B cell (primary cell): ENCODE data around the gene OLFM3. TPM values are rescaled to one million over a fixed set of nuclear protein-coding genes. Genes with fewer than 3 reads are reported as not detected.

Experiments
- ATAC-seq: fragments of 200-7000 bp; cut with Tn5 transposase; one replicate; pipeline ENCODE4 v1.10.0; 2021; ENCODE audit warnings: low read depth, mild to moderate bottlenecking, moderate number of reproducible peaks, moderate library complexity
- CTCF ChIA-PET: fragments of 350-600 bp; sonication (Branson Sonifier 250); formaldehyde crosslinking; loops from one replicate; lab custom pipeline; 2021; ENCODE audit warnings: antibody characterized with exemption, inconsistent platforms; lab: Charles Lee
- POLR2A ChIA-PET: fragments of 350-600 bp; sonication (Branson Sonifier 250); formaldehyde crosslinking; loops from one replicate; lab custom pipeline; 2021; ENCODE audit warnings: antibody characterized with exemption; lab: Charles Lee
- DNase-seq: peaks from one replicate; pipeline ENCODE4 v3.0.0; 2013
- H2AFZ ChIP-seq: 2 replicates; pipeline ENCODE4 v1.6.1; 2012; ENCODE audit warnings: mild to moderate bottlenecking, low read depth, low read length; ENCODE audit not compliant: insufficient read depth, poor library complexity, severe bottlenecking
- H3K27ac ChIP-seq, 2 donors: 1 replicate in 1 of 2; 2 replicates in 1 of 2; pipeline ENCODE4 v1.5.1; 2012 to 2013; ENCODE audit warnings: low read length in 2 of 2, mild to moderate bottlenecking in 2 of 2, moderate library complexity in 1 of 2
- H3K27me3 ChIP-seq, 4 experiments: fragments of 200-600 bp in 1 of 4; sonication (generic) in 1 of 4; replicated peaks in 1 of 4; 1 replicate in 2 of 4; 2 replicates in 2 of 4; pipeline versions ENCODE4 v1.6.1 to v1.7.0; 2013 to 2016; ENCODE audit warnings: low read length in 3 of 4, mild to moderate bottlenecking in 2 of 4, mixed read lengths in 1 of 4, moderate library complexity in 1 of 4; ENCODE audit not compliant: insufficient read depth in 4 of 4, control insufficient read depth in 3 of 4; ENCODE audit errors: control extremely low read depth in 1 of 4
- H3K36me3 ChIP-seq, 2 experiments: replicated peaks in 1 of 2; 1 replicate in 1 of 2; 2 replicates in 1 of 2; pipeline versions ENCODE4 v1.6.1 to v1.7.1; 2013; ENCODE audit warnings: low read length in 1 of 2; ENCODE audit not compliant: insufficient read depth in 2 of 2, control insufficient read depth in 1 of 2; ENCODE audit errors: control extremely low read depth in 1 of 2, extremely low read depth in 1 of 2
- H3K4me1 ChIP-seq, 2 donors: fragments of 200-600 bp in 1 of 2; sonication (generic) in 1 of 2; 1 replicate in 1 of 2; 2 replicates in 1 of 2; pipeline versions ENCODE4 v1.5.1 to v1.6.1; 2013 to 2017; ENCODE audit warnings: low read length in 2 of 2; ENCODE audit not compliant: control insufficient read depth in 2 of 2, insufficient read depth in 2 of 2
- H3K4me2 ChIP-seq: replicated peaks from 2 replicates; pipeline ENCODE3; 2012; ENCODE audit warnings: mild to moderate bottlenecking, low read depth, low read length; ENCODE audit not compliant: poor library complexity, severe bottlenecking
- H3K4me3 ChIP-seq, 5 experiments: fragments of 200-600 bp in 1 of 5; sonication (generic) in 1 of 5; 1 replicate in 3 of 5; 2 replicates in 2 of 5; pipeline versions ENCODE4 v1.5.1 to v1.7.0; 2011 to 2016; ENCODE audit warnings: low read length in 4 of 5, mild to moderate bottlenecking in 4 of 5, low read depth in 2 of 5, control low read depth in 1 of 5, moderate library complexity in 1 of 5; ENCODE audit not compliant: insufficient read depth in 1 of 5; ENCODE audit errors: control extremely low read depth in 1 of 5, extremely low read depth in 1 of 5
- H3K79me2 ChIP-seq: fragments of 200-600 bp; sonication (generic); one replicate; pipeline ENCODE4 v1.6.0; 2016; ENCODE audit warnings: low read length; ENCODE audit not compliant: control insufficient read depth, insufficient read depth
- H3K9ac ChIP-seq: fragments of 200-600 bp; sonication (generic); 2 replicates; pipeline ENCODE4 v1.6.1; 2017; ENCODE audit warnings: mild to moderate bottlenecking, low read length, moderate library complexity
- H3K9me3 ChIP-seq, 3 donors: one replicate each; pipeline versions ENCODE4 v1.6.1 to v1.7.1; 2013; ENCODE audit warnings: low read length in 2 of 3; ENCODE audit not compliant: control insufficient read depth in 2 of 3, insufficient read depth in 1 of 3; ENCODE audit errors: control extremely low read depth in 1 of 3
- H4K20me1 ChIP-seq: 2 replicates; pipeline ENCODE4 v1.6.0; 2012; ENCODE audit warnings: mild to moderate bottlenecking, low read length; ENCODE audit not compliant: insufficient read depth, control insufficient read depth, poor library complexity, severe bottlenecking
- H3K27ac Mint-ChIP-seq: one replicate; pipeline ENCODE4 v1.8.0; 2021; ENCODE audit warnings: mixed read lengths
- H3K27me3 Mint-ChIP-seq: one replicate; pipeline ENCODE4 v1.8.0; 2021; ENCODE audit warnings: mixed read lengths
- H3K4me1 Mint-ChIP-seq: one replicate; pipeline ENCODE4 v1.8.0; 2021; ENCODE audit warnings: mixed read lengths
- H3K4me3 Mint-ChIP-seq: one replicate; pipeline ENCODE4 v1.8.0; 2021; ENCODE audit warnings: mixed read lengths
- H3K9me3 Mint-ChIP-seq: one replicate; pipeline ENCODE4 v1.8.0; 2022; ENCODE audit warnings: mixed read lengths; ENCODE audit not compliant: insufficient read depth
- CTCF ChIP-seq: fragments of 200-600 bp; IDR thresholded peaks from one replicate; pipeline ENCODE4 v1.8.0; 2022; ENCODE audit warnings: antibody characterized with exemption, mild to moderate bottlenecking
- EZH2 ChIP-seq: IDR thresholded peaks from 2 replicates; pipeline ENCODE4 v1.6.1; 2012; ENCODE audit warnings: borderline replicate concordance, low read depth, mild to moderate bottlenecking, moderate library complexity, low read length; ENCODE audit not compliant: insufficient read depth, poor library complexity, severe bottlenecking
- WGBS: methylation state at CpG from one replicate; pipeline ENCODE4 v1.1.5; 2013; ENCODE audit warnings: missing lambda C conversion rate; ENCODE audit not compliant: insufficient coverage; 5-methylcytosine and 5-hydroxymethylcytosine counted together
- intact Hi-C: fragments of 100-400 bp; cut with micrococcal nuclease; formaldehyde crosslinking; loops from one replicate; pipeline ENCODE4 v1.10.0; 2022
- polyA plus RNA-seq: library from polyadenylated mRNA; depleted of rRNA; stranded (reverse); fragments of >200 nt; gene quantifications from 2 replicates; pipeline ENCODE4 v1.2.3, GENCODE V29; 2012
- total RNA-seq, 2 donors: library from RNA; stranded (reverse); fragments of 120-200 nt in 1 of 2; gene quantifications; 1 replicate in 1 of 2; 2 replicates in 1 of 2; pipeline versions ENCODE4 v1.2.3 to v1.2.4, GENCODE V29; 2013 to 2022

Gene OLFM3
- total and polyA plus RNA-seq, 2 donors (not counting 1 experiment from before 2014, with no cell fraction given), result not detected

- DNase-seq, result peak; percentile 2
- H3K9me3 Mint-ChIP-seq, result no peaks in the 10 kb centered on the region
- H3K9me3 ChIP-seq, result no peaks in the 10 kb centered on the region
- H3K79me2 ChIP-seq, result no peaks in the 10 kb centered on the region
- no peak for TF ChIP-seq EZH2
- TF ChIP-seq CTCF, result peak; percentile 30
- H3K4me1 ChIP-seq, result no peaks in the 10 kb centered on the region
- no peaks in the 10 kb centered on the region for H3K36me3 ChIP-seq
- intact Hi-C loops, result no loop called here
- ChIA-PET POLR2A (no interaction called here), CTCF (interaction anchor here (0.7 kb wide), 1 partner anchor 1745 kb away, joined by 3 read pairs; no protein-coding TSS in a partner anchor)
- no peaks in the 10 kb centered on the region for H4K20me1 ChIP-seq
- no peaks in the 10 kb centered on the region for H3K27me3 Mint-ChIP-seq
- no peak overlapping the region for H3K4me3 Mint-ChIP-seq
- no peaks in the 10 kb centered on the region for H3K4me1 Mint-ChIP-seq
- no peak overlapping the region for H3K4me2 ChIP-seq
- no peak overlapping the region for H3K27ac ChIP-seq
- H3K4me3 ChIP-seq, result no peak overlapping the region
- H2AFZ ChIP-seq, result no peak overlapping the region
- no peaks in the 10 kb centered on the region for H3K27me3 ChIP-seq
- H3K9ac ChIP-seq, result no peak overlapping the region
- no peak for ATAC-seq
- WGBS, result no CpG with 5 or more reads among the region's 3 CpGs
- no peak overlapping the region for H3K27ac Mint-ChIP-seq
Measured at GRCh38 chr1:101769520-101769919, 227.2 kb downstream of the OLFM3 start.

- Histone ChIP-seq H3K4me2 (no peak overlapping the region), H3K9ac (no peak overlapping the region), H4K20me1 (no peaks in the 10 kb centered on the region), H3K79me2 (no peaks in the 10 kb centered on the region), H3K4me3 (no peak overlapping the region), H3K9me3 (no peaks in the 10 kb centered on the region), H3K36me3 (no peaks in the 10 kb centered on the region), H2AFZ (no peak overlapping the region), H3K27me3 (no peaks in the 10 kb centered on the region), H3K4me1 (no peaks in the 10 kb centered on the region), H3K27ac (no peak overlapping the region)
- no peak for DNase-seq
- ChIA-PET POLR2A (no interaction called here), CTCF (no interaction called here)
- intact Hi-C loops, result no loop called here
- no peak for ATAC-seq
- TF ChIP-seq EZH2, result no peak
- TF ChIP-seq CTCF, result no peak
- H3K4me3 Mint-ChIP-seq, result no peak overlapping the region
- no peaks in the 10 kb centered on the region for H3K9me3 Mint-ChIP-seq
- H3K27ac Mint-ChIP-seq, result no peak overlapping the region
- WGBS, result no CpG with 5 or more reads among the region's 5 CpGs
- no peaks in the 10 kb centered on the region for H3K27me3 Mint-ChIP-seq
- no peaks in the 10 kb centered on the region for H3K4me1 Mint-ChIP-seq
Measured at GRCh38 chr1:101757985-101758384, 238.7 kb downstream of the OLFM3 start.
